HG03469 (cell line): ENCODE results near the gene EZR.

Experiments used
- ATAC-seq: cut with Tn5 transposase; IDR thresholded peaks from one replicate; pipeline ENCODE4 v1.9.1; 2021; ENCODE audit warnings: mild to moderate bottlenecking, moderate library complexity, moderate number of reproducible peaks; ENCODE audit not compliant: unreplicated experiment

EZR gene

GRCh38 chr6:158764183-158764849 is 54.9 kb downstream of the EZR start:
- no peak for ATAC-seq

- no peak for ATAC-seq
Measured at GRCh38 chr6:158763434-158764182, 55.6 kb downstream of the EZR start.

DNA sequence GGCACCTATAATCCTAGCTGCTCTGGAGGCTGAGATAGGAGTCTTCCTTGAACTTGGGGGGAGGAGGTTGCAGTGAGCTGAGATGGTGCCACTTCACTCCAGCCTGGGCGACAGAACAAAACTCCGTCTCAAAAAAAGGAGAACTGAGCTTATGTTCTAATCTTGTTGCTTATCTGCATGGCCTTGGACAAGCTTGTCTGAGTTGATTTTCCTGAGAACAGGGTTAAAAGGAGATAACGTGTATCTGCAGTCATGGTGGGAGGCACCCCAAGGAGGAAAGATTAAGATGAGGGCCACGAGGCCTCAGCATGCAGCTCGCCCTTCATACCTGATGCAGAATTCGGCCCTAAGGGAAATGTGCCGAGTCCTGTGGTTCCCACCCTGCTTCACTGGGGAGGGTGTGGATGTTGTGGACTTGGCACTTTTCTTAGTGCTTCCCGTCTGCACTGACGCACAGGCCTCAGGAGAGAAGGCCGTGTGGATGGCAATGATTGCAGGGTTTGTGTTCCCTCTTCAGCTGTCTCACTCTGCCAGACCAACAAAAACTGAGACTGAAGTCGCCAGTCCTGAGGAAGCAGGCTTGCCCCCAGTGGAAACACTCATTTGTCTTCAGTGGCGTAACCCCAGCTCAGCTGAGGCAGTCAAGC is 56.3 kb downstream of the EZR start:
- no peak for ATAC-seq

GRCh38 chr6:158761746-158762145 is 57.4 kb downstream of the EZR start:
- no peak for ATAC-seq

DNA sequence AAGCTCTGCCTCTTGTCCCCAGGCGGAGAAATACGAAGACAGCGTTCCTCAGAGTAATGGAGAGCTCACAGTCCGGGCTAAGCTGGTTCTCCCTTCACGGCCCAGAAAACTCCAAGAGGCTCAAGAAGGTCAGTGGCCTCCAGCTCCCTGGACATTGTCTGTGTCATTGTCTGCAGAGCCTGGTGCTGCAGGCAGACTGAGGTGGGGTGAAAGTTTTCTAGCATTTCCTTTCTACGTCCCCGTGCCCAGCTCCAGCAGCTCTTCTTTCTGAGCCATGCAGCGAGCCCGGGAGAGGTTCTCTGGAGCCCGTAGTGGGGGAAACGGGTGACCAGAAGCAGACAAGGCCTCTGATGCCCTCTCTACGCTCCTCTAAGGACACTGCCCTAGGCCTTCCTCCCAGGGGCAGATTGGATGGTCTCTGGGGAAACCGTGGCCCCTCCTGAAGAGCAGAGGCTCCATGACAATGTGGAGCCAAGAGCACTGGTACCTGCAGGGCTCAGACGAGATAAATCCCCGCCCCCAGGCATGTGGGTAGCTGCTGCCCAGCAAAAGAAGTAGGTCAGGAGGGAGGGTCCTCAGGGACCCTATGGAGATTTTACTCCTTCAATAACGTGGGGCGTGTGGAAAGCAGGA is 58.4 kb downstream of the EZR start:
- ATAC-seq = no peak

GRCh38 chr6:158759966-158760617 is 59.1 kb downstream of the EZR start:
- no peak for ATAC-seq

DNA sequence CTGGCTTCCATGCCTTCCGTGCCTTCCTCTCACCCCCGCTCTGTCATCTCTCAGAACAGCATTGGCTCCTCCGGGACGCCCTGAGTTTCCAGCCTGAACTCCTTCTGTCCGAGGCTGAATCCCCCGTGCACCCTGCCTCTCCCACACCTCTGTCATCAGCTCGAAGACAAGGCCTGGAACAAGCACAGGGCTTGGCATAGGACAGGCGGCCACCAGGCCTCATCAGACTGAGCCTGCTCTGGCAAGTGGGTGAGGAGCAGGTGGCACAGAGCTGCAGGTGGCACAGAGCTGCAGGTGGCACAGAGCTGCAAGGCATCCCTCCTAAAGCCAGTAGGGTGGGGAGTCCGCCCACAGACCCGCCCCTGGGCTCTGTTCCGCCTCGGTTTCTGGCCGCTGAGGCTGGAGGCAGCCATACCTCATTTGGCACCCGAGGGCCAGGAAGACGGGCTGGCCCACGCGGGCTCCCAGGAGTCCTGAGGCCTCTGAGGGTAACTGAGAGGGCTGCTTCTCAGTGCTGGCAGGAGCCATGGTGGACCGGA is 60.2 kb downstream of the EZR start:
- ATAC-seq = no peak

- ATAC-seq = no peak
Measured at GRCh38 chr6:158758451-158758860, 60.7 kb downstream of the EZR start.

DNA sequence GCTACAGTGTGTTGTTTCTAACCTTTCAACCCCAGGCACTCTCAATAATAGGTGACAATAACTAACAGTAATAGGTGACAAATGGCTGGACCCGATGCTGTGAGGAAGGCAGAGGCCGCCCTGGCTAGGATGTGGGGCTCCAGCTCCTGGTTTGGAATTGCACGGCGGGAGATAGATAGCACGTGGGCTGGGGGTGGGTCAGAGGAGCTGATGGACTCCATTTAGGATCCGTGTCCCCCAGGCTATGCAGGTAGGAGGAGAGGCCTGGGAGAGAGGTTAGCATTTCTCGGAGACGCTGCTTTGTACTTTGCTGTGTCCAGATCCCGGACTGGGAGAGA is 61.4 kb downstream of the EZR start:
- no peak for ATAC-seq

GRCh38 chr6:158756977-158757752 is 62.0 kb downstream of the EZR start:
- ATAC-seq = no peak

GRCh38 chr6:158756126-158756525 is 63.0 kb downstream of the EZR start:
- ATAC-seq = no peak

GRCh38 chr6:158755636-158756035 is 63.5 kb downstream of the EZR start:
- no peak for ATAC-seq

DNA sequence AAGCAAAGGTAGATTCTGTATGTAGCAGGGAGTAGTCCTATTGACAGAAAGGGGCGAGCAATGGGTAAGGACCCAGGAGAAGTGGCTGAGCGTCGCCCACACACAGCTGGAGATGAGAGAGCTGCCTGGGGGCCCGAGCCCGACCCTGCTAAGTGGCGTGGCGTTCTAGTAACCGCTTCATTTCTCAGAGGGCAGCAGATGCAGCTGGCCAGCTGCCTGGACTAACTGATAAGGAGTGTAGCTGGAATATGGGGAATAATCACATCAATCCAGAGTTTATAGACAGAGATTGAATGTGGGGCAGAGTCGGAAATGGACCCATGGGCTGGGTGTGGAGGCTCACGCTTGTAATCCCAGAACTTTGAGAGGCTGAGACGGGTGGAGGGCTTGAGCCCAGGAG is 64.4 kb downstream of the EZR start:
- no peak for ATAC-seq

DNA sequence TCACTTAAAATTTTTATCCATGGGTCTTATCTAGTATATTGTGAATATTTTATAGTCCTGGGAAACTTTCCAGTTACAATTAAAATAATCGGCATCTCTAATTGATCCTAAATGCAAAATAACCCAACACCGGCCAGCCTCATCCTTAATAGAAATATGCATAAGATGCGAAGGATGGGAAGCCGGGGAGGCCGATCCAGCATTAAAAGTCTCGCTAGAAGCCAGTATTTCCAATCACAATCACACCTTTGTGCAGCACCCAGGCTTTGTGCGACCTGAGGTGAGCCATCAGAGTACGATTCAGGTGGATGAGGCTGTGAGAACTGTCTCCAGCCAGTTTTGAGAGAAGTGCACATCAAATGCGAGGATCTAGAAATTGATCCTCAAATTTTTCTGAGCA is 65.4 kb downstream of the EZR start:
- no peak for ATAC-seq

GRCh38 chr6:158752613-158753012 is 66.6 kb downstream of the EZR start:
- no peak for ATAC-seq

DNA sequence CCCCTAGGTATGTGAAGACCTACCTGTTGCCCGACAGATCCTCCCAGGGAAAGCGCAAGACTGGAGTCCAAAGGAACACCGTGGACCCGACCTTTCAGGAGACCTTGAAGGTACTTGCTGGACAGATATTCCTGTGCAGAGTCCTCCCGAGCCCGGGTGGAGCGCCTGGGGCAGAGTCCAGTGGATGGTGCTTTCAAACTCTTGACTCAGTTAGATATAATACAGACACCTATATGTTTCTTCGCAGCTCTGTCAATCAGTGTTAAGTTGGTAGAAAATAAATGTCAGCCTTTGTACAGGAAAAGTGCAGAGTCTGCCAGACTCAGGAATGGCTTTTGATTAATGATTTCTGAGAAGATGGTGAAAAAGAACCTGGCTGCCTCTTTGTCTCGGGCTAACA is 67.2 kb downstream of the EZR start:
- ATAC-seq = no peak

- no peak for ATAC-seq
Measured at GRCh38 chr6:158751224-158751623, 67.9 kb downstream of the EZR start.

DNA sequence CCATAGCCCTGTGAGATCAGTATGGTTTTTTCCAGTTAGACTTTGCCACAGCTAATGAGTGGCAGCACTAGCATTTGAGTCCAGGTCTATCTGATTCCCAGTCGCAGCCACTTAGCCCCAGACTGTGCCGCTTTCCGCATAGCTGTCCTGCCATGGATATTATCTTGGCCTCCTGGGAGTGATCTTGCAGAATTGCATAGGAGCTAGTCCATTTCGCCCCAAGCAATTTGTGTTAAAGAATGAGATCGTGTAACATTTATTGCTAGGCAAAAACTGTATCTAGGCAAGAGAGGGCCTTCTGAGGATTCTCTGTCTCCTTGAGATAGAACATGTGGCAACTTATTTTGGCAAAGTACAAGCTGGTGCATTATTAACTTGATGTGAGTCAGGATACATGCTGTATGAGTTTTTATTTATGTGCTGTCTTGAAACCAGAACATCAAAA is 74.2 kb downstream of the EZR start:
- no peak for ATAC-seq

GRCh38 chr6:158743033-158743651 is 76.0 kb downstream of the EZR start:
- ATAC-seq = no peak

GRCh38 chr6:158739673-158740072 is 79.5 kb downstream of the EZR start:
- ATAC-seq = no peak
